T-helper 17 cell (primary cell): ENCODE results near the gene SOX3. TPM values are rescaled to one million over a fixed set of nuclear protein-coding genes. Genes with fewer than 3 reads are reported as not detected.

Source experiments
- ATAC-seq: fragments of 150-1000 bp; cut with Tn5 transposase; 2 replicates; pipeline ENCODE4 v1.10.0; 2021; ENCODE audit warnings: mild to moderate bottlenecking, moderate library complexity
- DNase-seq, 3 donors: peaks; one replicate each; pipeline versions ENCODE4 v3.0.0 to v3.0.0-alpha.2; 2020 to 2021
- H3K9me3 ChIP-seq: one replicate; pipeline ENCODE4 v1.7.0; 2013; ENCODE audit warnings: low read length, mild to moderate bottlenecking; ENCODE audit not compliant: control insufficient read depth, poor library complexity, severe bottlenecking
- H3K27ac Mint-ChIP-seq: one replicate; pipeline ENCODE4 v1.8.0; 2022; ENCODE audit warnings: mild to moderate bottlenecking, moderate library complexity, mixed read lengths
- H3K27me3 Mint-ChIP-seq: one replicate; pipeline ENCODE4 v1.8.0; 2022; ENCODE audit warnings: mixed read lengths
- H3K36me3 Mint-ChIP-seq: one replicate; pipeline ENCODE4 v1.8.0; 2022; ENCODE audit warnings: low read depth, mixed read lengths
- H3K4me1 Mint-ChIP-seq: one replicate; pipeline ENCODE4 v1.8.0; 2022; ENCODE audit warnings: mild to moderate bottlenecking, mixed read lengths
- H3K4me3 Mint-ChIP-seq: one replicate; pipeline ENCODE4 v1.8.0; 2022; ENCODE audit warnings: mild to moderate bottlenecking, moderate library complexity, mixed read lengths
- total RNA-seq, 4 donors: library from RNA in 2 of 4; stranded (reverse) in 2 of 4; gene quantifications; one replicate each; pipeline ENCODE4 v1.2.3 and lab custom pipeline; 2022 to 2026

SOX3 gene
- total RNA-seq, 2 donors from 2014 or later, result not detected

- DNase-seq, result no peak
- H3K27ac Mint-ChIP-seq, result no peak overlapping the region
These were observed 37.7 kb downstream of the SOX3 start for GRCh38 chrX:140467211-140467610.

More at GRCh38 chrX:140467211-140467610, 37.7 kb downstream of the SOX3 start:
- H3K9me3 ChIP-seq, result no peaks in the 10 kb centered on the region
- no peak for ATAC-seq
- Mint-ChIP-seq H3K36me3 (no peaks in the 10 kb centered on the region), H3K4me3 (no peak overlapping the region), H3K27me3 (peaks cover 5% of the 10 kb centered on the region), H3K4me1 (peaks cover 3% of the 10 kb centered on the region)

Other genes with a start within 250 kb of the SOX3 start
- 10 to 100 TPM in 1 of 2 donors, 1 to 10 TPM in 1; 4.7 to 23.9 TPM for gene LINC00632, start 204.7 kb upstream of the SOX3 start, total RNA-seq